ENCODE results near the gene C11orf58. TPM values are rescaled to one million over a fixed set of nuclear protein-coding genes. Genes with fewer than 3 reads are reported as not detected.

C11orf58 gene
- total RNA-seq, 2 donors from 2014 or later, result 70.1 to 72.3 TPM

GRCh38 chr11:16773981-16774935 is 35.8 kb downstream of the C11orf58 start:
- H3K27ac ChIP-seq, result no peak overlapping the region
- H3K9me3 ChIP-seq, result no peaks in the 10 kb centered on the region
- H3K27me3 ChIP-seq, result no peaks in the 10 kb centered on the region
- no peak for DNase-seq
- H3K9ac ChIP-seq (ENCODE audit: low read depth in 2 of 2, low read length in 2 of 2), result no peak overlapping the region
- no peak for TF ChIP-seq CTCF (IDR thresholded peaks at IDR 0.05)
- intact Hi-C loops (cut with DNase I), result no loop called here
- no peaks in the 10 kb centered on the region for H3K4me1 ChIP-seq
- no peaks in the 10 kb centered on the region for H3K36me3 ChIP-seq
- no peak overlapping the region for H3K4me3 ChIP-seq

GRCh38 chr11:16774936-16775613 is 36.6 kb downstream of the C11orf58 start:
- H3K9ac ChIP-seq (ENCODE audit: low read depth in 2 of 2, low read length in 2 of 2), result no peak overlapping the region
- no peak for TF ChIP-seq CTCF (IDR thresholded peaks at IDR 0.05)
- H3K9me3 ChIP-seq, result no peaks in the 10 kb centered on the region
- H3K27me3 ChIP-seq, result no peaks in the 10 kb centered on the region
- no peaks in the 10 kb centered on the region for H3K36me3 ChIP-seq
- no peaks in the 10 kb centered on the region for H3K4me1 ChIP-seq
- H3K4me3 ChIP-seq, result no peak overlapping the region
- intact Hi-C loops (cut with DNase I), result no loop called here
- H3K27ac ChIP-seq, result no peak overlapping the region
- DNase-seq, result no peak

DNA sequence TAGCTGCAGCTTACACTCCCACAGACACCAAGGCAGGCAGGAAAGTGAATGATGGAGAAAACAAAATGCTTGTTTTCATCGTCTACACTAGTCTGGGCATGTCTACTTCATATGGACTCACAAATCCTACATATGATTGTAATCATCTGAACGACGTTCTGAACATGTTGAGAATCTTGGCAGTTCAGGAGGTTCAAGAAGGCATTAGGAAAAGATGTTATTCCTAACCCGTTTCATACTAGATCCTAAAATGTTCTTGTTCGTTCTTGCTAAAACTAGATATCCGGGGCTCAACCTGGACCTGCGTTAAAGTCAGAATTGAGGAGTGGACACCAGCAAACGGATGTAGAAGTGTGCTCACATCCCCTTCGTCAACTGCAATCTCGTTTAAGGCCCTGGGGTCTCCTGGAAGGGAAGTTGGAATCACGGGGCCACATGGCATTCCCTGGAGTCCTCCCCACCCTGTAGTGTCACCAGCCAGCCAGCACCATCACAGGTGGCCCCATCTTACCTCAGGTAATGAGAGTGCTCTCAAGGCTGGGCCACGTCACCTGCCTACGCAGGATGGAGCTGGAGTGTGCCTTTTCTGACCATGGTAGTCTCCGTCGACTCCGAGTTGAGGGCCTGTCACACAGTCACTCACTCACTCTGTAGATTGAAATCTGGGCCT is 37.3 kb downstream of the C11orf58 start:
- H3K4me1 ChIP-seq, result no peaks in the 10 kb centered on the region
- no peak for TF ChIP-seq CTCF (IDR thresholded peaks at IDR 0.05)
- no peak for DNase-seq
- H3K27ac ChIP-seq, result no peak overlapping the region
- H3K9ac ChIP-seq (ENCODE audit: low read depth in 2 of 2, low read length in 2 of 2), result no peak overlapping the region
- H3K36me3 ChIP-seq, result no peaks in the 10 kb centered on the region
- H3K27me3 ChIP-seq, result no peaks in the 10 kb centered on the region
- H3K9me3 ChIP-seq, result no peaks in the 10 kb centered on the region
- intact Hi-C loops (cut with DNase I), result no loop called here
- no peak overlapping the region for H3K4me3 ChIP-seq

DNA sequence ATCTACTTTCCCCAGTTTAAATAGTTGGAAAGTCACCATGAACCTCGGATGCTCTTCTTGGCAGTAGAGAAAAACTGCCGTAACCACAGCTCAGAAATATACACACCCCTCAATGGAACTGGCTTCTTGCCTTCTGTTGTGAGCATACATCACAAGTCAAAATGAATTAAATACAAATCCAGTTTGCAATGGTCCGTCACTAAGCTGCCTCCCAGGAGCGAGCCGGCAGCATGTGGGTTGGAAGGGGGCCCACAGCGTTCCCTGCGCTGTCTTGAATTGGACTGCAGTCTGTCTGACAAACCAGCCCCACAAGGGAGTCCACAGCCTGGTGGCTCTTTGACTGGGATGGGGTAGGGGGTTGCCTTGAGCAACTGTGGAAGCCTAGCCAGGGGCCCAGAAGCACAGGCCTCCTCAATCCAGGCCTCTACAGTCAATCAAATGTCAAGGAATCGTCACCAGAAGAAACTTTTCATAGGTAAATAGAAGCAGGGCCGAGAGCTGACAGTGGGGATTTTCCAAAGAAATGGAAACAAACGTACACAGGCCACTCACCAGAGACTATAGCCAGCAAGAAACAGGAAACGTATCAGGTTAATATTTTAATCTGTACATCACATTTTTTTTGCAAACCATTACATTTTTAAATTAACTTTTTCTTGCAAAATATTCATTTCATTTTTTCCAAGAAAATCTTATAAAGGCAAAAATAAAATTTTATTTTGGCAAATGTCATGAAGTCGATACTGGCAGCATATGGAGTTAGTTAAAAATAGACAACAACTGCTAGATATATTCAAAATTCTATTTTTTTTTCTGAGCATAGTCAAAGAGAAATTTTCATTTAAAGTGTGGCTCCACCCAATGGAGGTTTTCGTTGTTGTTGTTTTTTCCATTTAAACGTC is 38.5 kb downstream of the C11orf58 start:
- Histone ChIP-seq H3K27ac (no peak overlapping the region), H3K4me1 (no peaks in the 10 kb centered on the region), H3K9ac (ENCODE audit: low read depth in 2 of 2, low read length in 2 of 2) (no peak overlapping the region), H3K27me3 (no peaks in the 10 kb centered on the region), H3K36me3 (no peaks in the 10 kb centered on the region), H3K9me3 (no peaks in the 10 kb centered on the region), H3K4me3 (no peak overlapping the region)
- no peak for DNase-seq
- no peak for TF ChIP-seq CTCF (IDR thresholded peaks at IDR 0.05)
- intact Hi-C loops (cut with DNase I), result no loop called here

- Histone ChIP-seq H3K4me3 (no peak overlapping the region), H3K27me3 (no peaks in the 10 kb centered on the region), H3K9ac (ENCODE audit: low read depth in 2 of 2, low read length in 2 of 2) (no peak overlapping the region), H3K27ac (no peak overlapping the region), H3K36me3 (no peaks in the 10 kb centered on the region), H3K9me3 (no peaks in the 10 kb centered on the region), H3K4me1 (no peaks in the 10 kb centered on the region)
- TF ChIP-seq CTCF (IDR thresholded peaks at IDR 0.05), result no peak
- intact Hi-C loops (cut with DNase I), result no loop called here
- DNase-seq, result no peak
Observed at GRCh38 chr11:16777613-16777975, 39.1 kb downstream of the C11orf58 start.
